ENCODE measurements around the gene HIBADH. TPM values are rescaled to one million over a fixed set of nuclear protein-coding genes. Genes with fewer than 3 reads are reported as not detected.

The HIBADH gene
- total and polyA plus RNA-seq, 9 of the 15 experiments (the other 6 are each of a cell fraction or from before 2014, with no cell fraction given): 10.7 to 67.8 (median 36.9) TPM

DNA sequence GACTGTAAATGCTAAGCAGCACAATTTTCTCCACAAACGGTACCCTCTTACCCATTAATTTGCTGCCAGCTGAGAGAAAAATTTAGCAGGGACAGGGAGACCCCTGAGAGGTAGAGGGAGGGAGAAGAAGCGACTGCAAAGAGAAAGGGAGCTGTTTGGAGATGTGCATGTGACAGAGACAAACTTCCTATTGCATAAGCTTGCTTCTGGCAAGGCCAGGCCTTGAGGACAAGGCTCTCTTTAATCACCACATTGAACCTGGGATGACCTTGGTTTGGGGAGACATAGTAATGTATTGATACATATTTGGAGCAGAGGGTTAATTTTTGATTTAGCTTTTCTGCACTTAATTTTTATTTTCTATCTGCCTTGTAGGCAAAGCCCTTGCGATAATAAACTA is 31.1 kb upstream of the HIBADH start (continued):
- TF ChIP-seq MGA (IDR thresholded peaks at IDR 0.05) (peak; percentile 68), NUFIP1 (IDR thresholded peaks at IDR 0.05; ENCODE audit: partially characterized antibody) (no peak), FOS (IDR thresholded peaks at IDR 0.05; ENCODE audit: extremely low read depth, insufficient read length) (no peak), ZEB2 (IDR thresholded peaks at IDR 0.05) (no peak), NCOR1 (IDR thresholded peaks at IDR 0.05) (no peak), RBM25 (IDR thresholded peaks at IDR 0.05; ENCODE audit: low read depth, low read length, severe bottlenecking) (no peak), RBM17 (IDR thresholded peaks at IDR 0.05; ENCODE audit: borderline replicate concordance, low read depth, low read length) (no peak), NCOA2 (IDR thresholded peaks at IDR 0.05; ENCODE audit: partially characterized antibody in 2 of 2) (no peak), ZNF444 (CRISPR knock-in tag; IDR thresholded peaks at IDR 0.05) (no peak), ZNF699 (CRISPR knock-in tag; IDR thresholded peaks at IDR 0.05; ENCODE audit: insufficient replicate concordance) (no peak), USF1 (CRISPR knock-in tag; IDR thresholded peaks at IDR 0.05) (no peak), ZFP1 (CRISPR knock-in tag; IDR thresholded peaks at IDR 0.05) (no peak), RBM22 (IDR thresholded peaks at IDR 0.05; ENCODE audit: low read depth, low read length, poor library complexity, severe bottlenecking) (no peak), CEBPG (CRISPR knock-in tag; IDR thresholded peaks at IDR 0.05) (peak; percentile 67), CEBPG (tag; conservative IDR thresholded peaks at IDR 0.05 in 1 of 2, IDR thresholded peaks at IDR 0.05 in 1 of 2) (peak; percentile 80)
- TF ChIP-seq, protein P1, sequence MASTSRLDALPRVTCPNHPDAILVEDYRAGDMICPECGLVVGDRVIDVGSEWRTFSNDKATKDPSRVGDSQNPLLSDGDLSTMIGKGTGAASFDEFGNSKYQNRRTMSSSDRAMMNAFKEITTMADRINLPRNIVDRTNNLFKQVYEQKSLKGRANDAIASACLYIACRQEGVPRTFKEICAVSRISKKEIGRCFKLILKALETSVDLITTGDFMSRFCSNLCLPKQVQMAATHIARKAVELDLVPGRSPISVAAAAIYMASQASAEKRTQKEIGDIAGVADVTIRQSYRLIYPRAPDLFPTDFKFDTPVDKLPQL (IDR thresholded peaks at IDR 0.05; ENCODE audit: extremely low read depth, insufficient read length): no peak
